Neural progenitor cell (in vitro differentiated cells): ENCODE data around the gene WSCD1. TPM values are rescaled to one million over a fixed set of nuclear protein-coding genes. Genes with fewer than 3 reads are reported as not detected.

ENCODE experiments used
- DNase-seq: peaks from one replicate; pipeline ENCODE4 v3.0.0-alpha.2; 2016; ENCODE audit warnings: low spot score
- H2AFZ ChIP-seq: fragments of 200-600 bp; sonication (generic); replicated peaks from 2 replicates; pipeline ENCODE4 v1.6.1; 2016; ENCODE audit warnings: antibody characterized with exemption
- H3F3A ChIP-seq: fragments of 200-600 bp; sonication (generic); 2 replicates; pipeline ENCODE4 v1.6.1; 2016; ENCODE audit warnings: antibody characterized with exemption, low read depth
- H3K27ac ChIP-seq: fragments of 200-600 bp; sonication (generic); 2 replicates; pipeline ENCODE4 v1.5.1; 2016; ENCODE audit warnings: mild to moderate bottlenecking
- H3K27me3 ChIP-seq: fragments of 200-600 bp; sonication (generic); 2 replicates; pipeline ENCODE4 v1.6.1; 2016; ENCODE audit warnings: mild to moderate bottlenecking, moderate library complexity
- H3K36me3 ChIP-seq: fragments of 200-600 bp; sonication (generic); 2 replicates; pipeline ENCODE4 v1.5.1; 2016
- H3K4me1 ChIP-seq: fragments of 200-600 bp; sonication (generic); 2 replicates; pipeline ENCODE4 v1.6.1; 2016; ENCODE audit warnings: mixed run types
- H3K4me2 ChIP-seq: fragments of 200-600 bp; sonication (generic); 2 replicates; pipeline ENCODE4 v1.6.1; 2016
- H3K4me3 ChIP-seq: fragments of 200-600 bp; sonication (generic); 2 replicates; pipeline ENCODE4 v1.5.1; 2016
- H3K79me2 ChIP-seq: fragments of 200-600 bp; sonication (generic); 2 replicates; pipeline ENCODE4 v1.6.1; 2016; ENCODE audit warnings: low read depth
- H3K9ac ChIP-seq: fragments of 200-600 bp; sonication (generic); 2 replicates; pipeline ENCODE4 v1.6.1; 2016
- H3K9me3 ChIP-seq: fragments of 200-600 bp; sonication (generic); 2 replicates; pipeline ENCODE4 v1.5.1; 2016; ENCODE audit warnings: low read depth
- H4K20me1 ChIP-seq: fragments of 200-600 bp; sonication (generic); 2 replicates; pipeline ENCODE4 v1.6.1; 2016; ENCODE audit warnings: low read depth
- H3K27ac Mint-ChIP-seq: 3 replicates; pipeline ENCODE4 v1.8.0; 2021; ENCODE audit warnings: mixed read lengths
- H3K27me3 Mint-ChIP-seq: 2 replicates; pipeline ENCODE4 v1.8.0; 2022; ENCODE audit warnings: low read depth, mild to moderate bottlenecking, inconsistent platforms, moderate library complexity, mixed read lengths; ENCODE audit not compliant: insufficient read depth
- H3K36me3 Mint-ChIP-seq: 3 replicates; pipeline ENCODE4 v1.8.0; 2021; ENCODE audit warnings: mixed read lengths
- H3K4me1 Mint-ChIP-seq: 3 replicates; pipeline ENCODE4 v1.8.0; 2021; ENCODE audit warnings: mixed read lengths
- H3K4me3 Mint-ChIP-seq: 3 replicates; pipeline ENCODE4 v1.8.0; 2021; ENCODE audit warnings: mild to moderate bottlenecking, moderate library complexity, mixed read lengths
- H3K9me3 Mint-ChIP-seq: 3 replicates; pipeline ENCODE4 v1.8.0; 2020; ENCODE audit warnings: mixed read lengths
- EZH2 ChIP-seq: fragments of 200-600 bp; sonication (generic); IDR thresholded peaks from 2 replicates; pipeline ENCODE4 v1.6.1; 2017; ENCODE audit warnings: antibody characterized with exemption, mild to moderate bottlenecking, moderate library complexity
- EZH2phosphoT487 ChIP-seq: fragments of 200-600 bp; sonication (generic); IDR thresholded peaks from 2 replicates; pipeline ENCODE4 v1.6.1; 2017; ENCODE audit warnings: antibody characterized with exemption
- total RNA-seq: library from RNA; depleted of rRNA; stranded (reverse); fragments of >200 nt; gene quantifications from 2 replicates; pipeline ENCODE4 v1.2.3, GENCODE V29; 2015; ENCODE audit warnings: low replicate concordance
- TF ChIP-seq, protein P1 (sequence below): fragments of 200-600 bp; sonication (generic); IDR thresholded peaks from 2 replicates; pipeline ENCODE4 v1.5.1; 2017; ENCODE audit warnings: antibody characterized with exemption, mild to moderate bottlenecking

The WSCD1 gene
- total RNA-seq, 1 donor from 2014 or later = 20.2 TPM

DNA sequence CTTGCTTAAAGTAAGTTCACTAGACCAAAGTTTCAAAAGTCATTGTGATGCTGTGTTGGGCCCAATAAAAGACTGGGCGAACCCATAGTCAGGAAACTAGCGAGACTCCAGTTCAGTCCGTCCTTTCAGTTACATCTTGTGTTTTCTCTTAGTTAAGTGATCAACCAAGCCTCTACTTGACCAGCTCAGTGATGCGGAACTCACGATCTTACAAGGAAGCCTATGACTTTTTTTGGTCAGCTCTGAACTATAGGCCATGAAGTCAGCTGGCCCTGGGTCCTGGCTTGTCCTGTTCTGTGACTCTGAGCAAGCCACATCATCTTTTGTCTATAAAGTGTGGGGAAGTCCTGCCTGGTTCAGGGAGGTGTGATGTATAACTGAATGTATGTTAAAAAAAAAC, 21.7 kb upstream of the WSCD1 start:
- Histone ChIP-seq H3K4me1 (no peaks in the 10 kb centered on the region), H3F3A (no peaks in the 10 kb centered on the region), H3K4me3 (no peak overlapping the region), H2AFZ (no peak overlapping the region), H3K27me3 (no peaks in the 10 kb centered on the region), H3K4me2 (no peak overlapping the region), H3K79me2 (no peaks in the 10 kb centered on the region), H3K27ac (no peak overlapping the region), H3K9me3 (no peaks in the 10 kb centered on the region), H3K9ac (no peak overlapping the region), H3K36me3 (no peaks in the 10 kb centered on the region), H4K20me1 (no peaks in the 10 kb centered on the region)
- Mint-ChIP-seq H3K4me3 (no peak overlapping the region), H3K27me3 (peaks cover 9% of the 10 kb centered on the region), H3K36me3 (no peaks in the 10 kb centered on the region), H3K9me3 (peaks cover 3% of the 10 kb centered on the region), H3K27ac (no peak overlapping the region), H3K4me1 (peaks cover 7% of the 10 kb centered on the region)
- TF ChIP-seq, protein P1, sequence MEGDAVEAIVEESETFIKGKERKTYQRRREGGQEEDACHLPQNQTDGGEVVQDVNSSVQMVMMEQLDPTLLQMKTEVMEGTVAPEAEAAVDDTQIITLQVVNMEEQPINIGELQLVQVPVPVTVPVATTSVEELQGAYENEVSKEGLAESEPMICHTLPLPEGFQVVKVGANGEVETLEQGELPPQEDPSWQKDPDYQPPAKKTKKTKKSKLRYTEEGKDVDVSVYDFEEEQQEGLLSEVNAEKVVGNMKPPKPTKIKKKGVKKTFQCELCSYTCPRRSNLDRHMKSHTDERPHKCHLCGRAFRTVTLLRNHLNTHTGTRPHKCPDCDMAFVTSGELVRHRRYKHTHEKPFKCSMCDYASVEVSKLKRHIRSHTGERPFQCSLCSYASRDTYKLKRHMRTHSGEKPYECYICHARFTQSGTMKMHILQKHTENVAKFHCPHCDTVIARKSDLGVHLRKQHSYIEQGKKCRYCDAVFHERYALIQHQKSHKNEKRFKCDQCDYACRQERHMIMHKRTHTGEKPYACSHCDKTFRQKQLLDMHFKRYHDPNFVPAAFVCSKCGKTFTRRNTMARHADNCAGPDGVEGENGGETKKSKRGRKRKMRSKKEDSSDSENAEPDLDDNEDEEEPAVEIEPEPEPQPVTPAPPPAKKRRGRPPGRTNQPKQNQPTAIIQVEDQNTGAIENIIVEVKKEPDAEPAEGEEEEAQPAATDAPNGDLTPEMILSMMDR = no peak
- no peak for TF ChIP-seq EZH2phosphoT487
- TF ChIP-seq EZH2 = no peak
- no peak for DNase-seq

DNA sequence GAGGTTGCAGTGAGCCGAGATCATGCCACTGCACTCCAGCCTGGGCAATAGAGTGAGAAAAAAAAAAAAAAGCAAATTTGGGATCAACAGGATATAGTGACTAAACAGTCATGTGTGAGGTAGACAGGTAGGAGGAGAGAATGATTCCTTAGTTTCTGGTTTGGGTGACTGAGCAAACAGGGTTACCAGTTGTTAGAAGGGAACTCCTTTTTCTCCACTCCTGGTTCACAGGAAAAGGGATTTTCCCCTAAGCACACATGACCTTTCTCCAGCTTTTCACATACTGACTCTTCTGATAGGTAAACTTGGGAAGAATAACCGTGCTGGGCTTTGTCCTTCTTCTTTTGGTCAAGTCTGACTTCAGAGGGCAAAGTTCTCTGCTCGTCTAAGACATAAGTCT, 17.3 kb upstream of the WSCD1 start:
- H3K27ac ChIP-seq = no peak overlapping the region
- no peak overlapping the region for H3K9ac ChIP-seq
- H3K79me2 ChIP-seq = no peaks in the 10 kb centered on the region
- no peaks in the 10 kb centered on the region for H3K27me3 ChIP-seq
- H3K27ac Mint-ChIP-seq = no peak overlapping the region
- H3K36me3 ChIP-seq = no peaks in the 10 kb centered on the region
- H3K4me2 ChIP-seq = no peak overlapping the region
- H3K9me3 ChIP-seq = no peaks in the 10 kb centered on the region
- no peaks in the 10 kb centered on the region for H3K36me3 Mint-ChIP-seq
- TF ChIP-seq EZH2 (no peak), EZH2phosphoT487 (no peak)
- TF ChIP-seq, protein P1 = no peak
- no peak overlapping the region for H2AFZ ChIP-seq
- no peaks in the 10 kb centered on the region for H4K20me1 ChIP-seq
- peaks cover 4% of the 10 kb centered on the region for H3K4me1 ChIP-seq
- peaks cover 27% of the 10 kb centered on the region for H3K4me1 Mint-ChIP-seq
- DNase-seq = no peak
- H3K27me3 Mint-ChIP-seq = peaks cover 9% of the 10 kb centered on the region
- H3F3A ChIP-seq = no peaks in the 10 kb centered on the region
- H3K9me3 Mint-ChIP-seq = peaks cover 3% of the 10 kb centered on the region
- no peak overlapping the region for H3K4me3 Mint-ChIP-seq
- no peak overlapping the region for H3K4me3 ChIP-seq

DNA sequence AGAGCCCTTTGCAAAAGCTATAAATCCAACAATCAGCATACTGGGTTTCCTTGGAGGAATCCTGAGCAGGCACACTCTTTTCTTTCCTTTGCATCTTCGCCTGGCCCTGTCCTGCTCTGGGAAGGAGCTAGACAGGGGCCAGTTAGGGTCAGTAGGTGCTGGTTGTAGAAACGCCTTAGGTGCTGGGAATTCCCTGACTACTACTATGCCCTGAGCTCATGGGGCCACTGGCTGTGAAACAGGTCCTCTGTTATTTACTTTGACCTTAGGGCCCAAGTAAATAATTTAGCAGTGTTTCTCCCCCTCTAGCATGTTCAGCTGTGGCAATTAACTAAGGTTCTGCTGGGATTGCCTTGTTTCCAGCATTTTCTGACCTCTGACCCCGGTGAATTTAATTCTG, 15.8 kb upstream of the WSCD1 start:
- Mint-ChIP-seq H3K4me1 (peaks cover 31% of the 10 kb centered on the region), H3K9me3 (peaks cover 3% of the 10 kb centered on the region), H3K27me3 (peaks cover 9% of the 10 kb centered on the region), H3K27ac (no peak overlapping the region), H3K36me3 (no peaks in the 10 kb centered on the region), H3K4me3 (no peak overlapping the region)
- no peak overlapping the region for H3K4me3 ChIP-seq
- H3K27ac ChIP-seq = no peak overlapping the region
- no peaks in the 10 kb centered on the region for H3K79me2 ChIP-seq
- peaks cover 4% of the 10 kb centered on the region for H3K4me1 ChIP-seq
- no peak overlapping the region for H3K9ac ChIP-seq
- H3K4me2 ChIP-seq = no peak overlapping the region
- no peak for DNase-seq
- TF ChIP-seq EZH2 (no peak), EZH2phosphoT487 (no peak)
- TF ChIP-seq, protein P1 = no peak
- no peaks in the 10 kb centered on the region for H3K36me3 ChIP-seq
- peak overlapping the region; percentile 34 for H2AFZ ChIP-seq
- H3K9me3 ChIP-seq = no peaks in the 10 kb centered on the region
- H4K20me1 ChIP-seq = no peaks in the 10 kb centered on the region
- no peaks in the 10 kb centered on the region for H3K27me3 ChIP-seq
- no peaks in the 10 kb centered on the region for H3F3A ChIP-seq
